HCT116 (cell line): ENCODE measurements around the gene ANP32B. TPM values are rescaled to one million over a fixed set of nuclear protein-coding genes. Genes with fewer than 3 reads are reported as not detected.

Experiments
- ATAC-seq: fragments of 200-7000 bp; cut with Tn5 transposase; 2 replicates; pipeline ENCODE4 v1.9.1; 2020; ENCODE audit warnings: mild to moderate bottlenecking, moderate library complexity
- BruUV-seq: library from RNA; stranded (reverse); fragments of 400-500 nt; replicated peaks from 2 replicates; lab custom pipeline; 2021; lab: Mats Ljungman, UMichigan
- CTCF ChIA-PET: fragments of 300-600 bp; sonication (Branson Sonifier 250); formaldehyde crosslinking; loops from one replicate; lab custom pipeline; 2021; ENCODE audit warnings: antibody characterized with exemption; lab: Charles Lee
- POLR2A ChIA-PET: fragments of 300-600, 350-600 bp; sonication (Branson Sonifier 250); formaldehyde crosslinking; loops from one replicate; lab custom pipeline; 2021; ENCODE audit warnings: antibody characterized with exemption; lab: Charles Lee
- RAD21 ChIA-PET, 2 experiments: fragments of 300-600 bp; sonication (Branson Sonifier 250); formaldehyde crosslinking; loops; one replicate each; lab custom pipeline; 2023; ENCODE audit warnings: low total read pairs in 2 of 2; ENCODE audit not compliant: uncharacterized antibody in 2 of 2, unreplicated experiment in 2 of 2, low non-redundant PET in 1 of 2; lab: Charles Lee
- DNase-seq: peaks from one replicate; pipeline ENCODE4 v3.0.0-alpha.2; 2010; ENCODE audit warnings: low read depth, low spot score
- H2AFZ ChIP-seq: fragments of 200-600 bp; shearing (Covaris generic), sonication (generic); 2 replicates; pipeline ENCODE4 v1.6.1; 2017; ENCODE audit warnings: low read depth, mixed run types, mixed read lengths, antibody characterized with exemption, low read length; ENCODE audit not compliant: poor library complexity, severe bottlenecking
- H3K27ac ChIP-seq: 2 replicates; pipeline ENCODE4 v1.5.1; 2012; ENCODE audit warnings: low read depth, low read length
- H3K27me3 ChIP-seq: fragments of 200-600 bp; sonication (generic); 2 replicates; pipeline ENCODE4 v1.6.1; 2016; ENCODE audit warnings: mixed run types, low read length, mixed read lengths; ENCODE audit not compliant: insufficient read depth
- H3K36me3 ChIP-seq, 2 experiments: fragments of 200-500 bp in 1 of 2; fragments of 200-600 bp in 1 of 2; sonication (Bioruptor generic) in 1 of 2; sonication (generic) in 1 of 2; 2 replicates each; pipeline versions ENCODE4 v1.5.1 to v1.6.1; 2014 to 2016; ENCODE audit warnings: low read length in 2 of 2, inconsistent platforms in 1 of 2, mixed read lengths in 1 of 2, mixed run types in 1 of 2; ENCODE audit not compliant: insufficient read depth in 2 of 2, control insufficient read depth in 1 of 2
- H3K4me1 ChIP-seq, 2 experiments: fragments of 200-600 bp in 1 of 2; sonication (generic) in 1 of 2; 2 replicates each; pipeline versions ENCODE4 v1.5.1 to v1.6.1; 2012 to 2017; ENCODE audit warnings: low read length in 2 of 2, inconsistent platforms in 1 of 2, mild to moderate bottlenecking in 1 of 2, mixed read lengths in 1 of 2, mixed run types in 1 of 2, moderate library complexity in 1 of 2; ENCODE audit not compliant: insufficient read depth in 2 of 2, control insufficient read depth in 1 of 2
- H3K4me2 ChIP-seq: fragments of 200-600 bp; sonication (generic); 2 replicates; pipeline ENCODE4 v1.6.1; 2017; ENCODE audit warnings: mixed run types, low read length, mixed read lengths
- H3K4me3 ChIP-seq, 2 experiments: fragments of 200-600 bp in 1 of 2; sonication (generic) in 1 of 2; replicated peaks in 1 of 2; 2 replicates each; pipeline ENCODE4 v1.5.1; 2011 to 2016; ENCODE audit warnings: low read length in 2 of 2, control low read depth in 1 of 2, low read depth in 1 of 2, mild to moderate bottlenecking in 1 of 2, mixed read lengths in 1 of 2, mixed run types in 1 of 2
- H3K79me2 ChIP-seq: fragments of 200-600 bp; sonication (generic); 2 replicates; pipeline ENCODE4 v1.6.1; 2017; ENCODE audit warnings: mild to moderate bottlenecking, mixed run types, low read length, moderate library complexity, mixed read lengths; ENCODE audit not compliant: insufficient read depth
- H3K9ac ChIP-seq: fragments of 200-600 bp; sonication (generic); 2 replicates; pipeline ENCODE4 v1.6.1; 2016; ENCODE audit warnings: low read length, mixed read lengths
- H3K9me2 ChIP-seq: fragments of 200-600 bp; sonication (generic), shearing (Covaris generic); 2 replicates; pipeline ENCODE4 v1.6.1; 2017; ENCODE audit warnings: mixed run types, mild to moderate bottlenecking, moderate library complexity; ENCODE audit not compliant: insufficient read depth
- H3K9me3 ChIP-seq, 2 experiments: fragments of 200-500 bp in 1 of 2; fragments of 200-600 bp in 1 of 2; sonication (Bioruptor generic) in 1 of 2; sonication (generic) in 1 of 2; 2 replicates each; pipeline ENCODE4 v1.6.1; 2014 to 2017; ENCODE audit warnings: low read length in 2 of 2, mixed read lengths in 2 of 2, inconsistent platforms in 1 of 2, low read depth in 1 of 2, mild to moderate bottlenecking in 1 of 2, mixed run types in 1 of 2, moderate library complexity in 1 of 2; ENCODE audit not compliant: control insufficient read depth in 1 of 2, insufficient read depth in 1 of 2
- H4K20me1 ChIP-seq: fragments of 200-600 bp; sonication (generic), shearing (Covaris generic); 2 replicates; pipeline ENCODE4 v1.6.1; 2017; ENCODE audit warnings: mixed run types, mild to moderate bottlenecking, moderate library complexity; ENCODE audit not compliant: insufficient read depth
- ATF3 ChIP-seq: IDR thresholded peaks from 2 replicates; pipeline ENCODE4 v1.6.1; 2012
- CBX3 ChIP-seq: IDR thresholded peaks from 2 replicates; pipeline ENCODE4 v1.6.1; 2012; ENCODE audit warnings: low read depth
- CEBPB ChIP-seq: IDR thresholded peaks from 2 replicates; pipeline ENCODE4 v1.6.1; 2012; ENCODE audit warnings: low read depth
- CTCF ChIP-seq, 3 experiments: fragments of 200-600 bp in 1 of 3; sonication (generic) in 1 of 3; IDR thresholded peaks in 2 of 3; conservative IDR thresholded peaks in 1 of 3; 2 replicates each; pipeline ENCODE4 v1.5.1; 2012 to 2017; ENCODE audit warnings: low read depth in 2 of 3, low read length in 2 of 3, antibody characterized with exemption in 1 of 3, borderline replicate concordance in 1 of 3, control low read depth in 1 of 3, mild to moderate bottlenecking in 1 of 3, mixed read lengths in 1 of 3, mixed run types in 1 of 3, moderate library complexity in 1 of 3; ENCODE audit not compliant: insufficient read depth in 1 of 3
- EGR1 ChIP-seq: IDR thresholded peaks from 2 replicates; pipeline ENCODE4 v1.6.1; 2012; ENCODE audit warnings: low read depth
- EZH2phosphoT487 ChIP-seq: fragments of 200-600 bp; IDR thresholded peaks from 2 replicates; pipeline ENCODE4 v1.6.1; 2018; ENCODE audit warnings: antibody characterized with exemption, borderline replicate concordance
- FOSL1 ChIP-seq: IDR thresholded peaks from 2 replicates; pipeline ENCODE4 v1.6.1; 2012; ENCODE audit warnings: low read depth
- JUND ChIP-seq: IDR thresholded peaks from 2 replicates; pipeline ENCODE4 v1.6.1; 2012
- MAX ChIP-seq: IDR thresholded peaks from 2 replicates; pipeline ENCODE4 v1.6.1; 2012
- POLR2AphosphoS5 ChIP-seq: IDR thresholded peaks from 2 replicates; pipeline ENCODE4 v1.6.1; 2011; ENCODE audit warnings: mild to moderate bottlenecking, low read depth, low read length, moderate library complexity
- SRF ChIP-seq: IDR thresholded peaks from 2 replicates; pipeline ENCODE4 v1.6.1; 2012; ENCODE audit warnings: low read depth
- TCF7L2 ChIP-seq: IDR thresholded peaks from 2 replicates; pipeline ENCODE4 v1.7.0; 2011; ENCODE audit warnings: borderline replicate concordance, inconsistent platforms; ENCODE audit not compliant: insufficient read depth, insufficient read length; ENCODE audit errors: extremely low read depth
- YY1 ChIP-seq: IDR thresholded peaks from 2 replicates; pipeline ENCODE4 v1.6.1; 2011; ENCODE audit warnings: low read length, low read depth, moderate library complexity, mild to moderate bottlenecking; ENCODE audit not compliant: insufficient replicate concordance; ENCODE audit errors: extremely low read depth
- ZBTB33 ChIP-seq: IDR thresholded peaks from 2 replicates; pipeline ENCODE4 v1.6.1; 2011; ENCODE audit warnings: mild to moderate bottlenecking, low read length, moderate library complexity; ENCODE audit not compliant: insufficient replicate concordance; ENCODE audit errors: extremely low read depth
- ZFX ChIP-seq: fragments of 450-650 bp; IDR thresholded peaks from 2 replicates; pipeline ENCODE4 v1.6.1; 2017
- ZNF274 ChIP-seq: fragments of 200-500 bp; sonication (Bioruptor generic); IDR thresholded peaks from 2 replicates; pipeline ENCODE4 v1.6.1; 2014; ENCODE audit warnings: mild to moderate bottlenecking, low read depth, low read length, inconsistent platforms
- intact Hi-C: fragments of 100-400 bp; cut with micrococcal nuclease; formaldehyde crosslinking; loops from 2 replicates; pipeline ENCODE4 v1.10.0; 2022
- total RNA-seq: library from RNA; stranded (reverse); gene quantifications from one replicate; pipeline ENCODE4 v1.2.1, GENCODE V29; 2021; ENCODE audit not compliant: unreplicated experiment

Gene ANP32B
- total RNA-seq, 1 experiment from 2014 or later: 206 TPM

GRCh38 chr9:97983589-97984187 lies 547 bp downstream of the ANP32B start (continued):
- TF ChIP-seq TCF7L2 (peak; percentile 6), MAX (no peak; the same call in 1 of the 2 replicates)

GRCh38 chr9:97984188-97985057 lies 1.3 kb downstream of the ANP32B start:
- Histone ChIP-seq H3K4me2 (peak overlapping the region; percentile 93), H3K27me3 (no peaks in the 10 kb centered on the region), H3K27ac (peak overlapping the region; percentile 98), H3K4me3 (peak overlapping the region; percentile 75 to 86), H3K4me1 (peaks cover 20 to 61% of the 10 kb centered on the region in 2 experiments), H3K9me2 (no peaks in the 10 kb centered on the region), H4K20me1 (peaks cover 19% of the 10 kb centered on the region; the same call in 1 of the 2 replicates), H2AFZ (no peak overlapping the region), H3K9me3 (no peaks in the 10 kb centered on the region), H3K9ac (peak overlapping the region; percentile 99), H3K36me3 (no peaks in the 10 kb centered on the region; a peak in 1 of 4 replicates), H3K79me2 (peaks cover 58% of the 10 kb centered on the region)
- peak; percentile 53 for DNase-seq
- BruUV-seq: no TSS peak
- RAD21 ChIA-PET: no interaction called here
- intact Hi-C loops: no loop called here
- peak; percentile 21 for ATAC-seq
- POLR2A ChIA-PET: interaction anchor here (1.4 to 1.6 kb wide), 2 partner anchors 72 to 351 kb away, joined by 3 read pairs; partner anchors contain the start of genes NANS, NCBP1 and TSTD2
- CTCF ChIA-PET: interaction anchor here (2.4 kb wide), 1 partner anchor 61 kb away, joined by 7 read pairs; no protein-coding TSS in a partner anchor
- TF ChIP-seq ZBTB33 (no peak), EZH2phosphoT487 (no peak), CEBPB (peak; percentile 51; the same call in 1 of the 2 replicates), POLR2AphosphoS5 (peak; percentile 59), ATF3 (no peak), FOSL1 (no peak), JUND (no peak), CBX3 (no peak), CTCF (IDR thresholded peaks at IDR 0.05 in 2 of 3, conservative IDR thresholded peaks at IDR 0.05 in 1 of 3; ENCODE audit: borderline replicate concordance in 1 of 3, insufficient read depth in 1 of 3, low read depth in 2 of 3, low read length in 2 of 3) (no peak), SRF (no peak), MAX (peak; percentile 83), TCF7L2 (no peak), ZNF274 (no peak), EGR1 (peak; percentile 66), YY1 (no peak), ZFX (peak; percentile 82)
